ENCODE data around the gene TRIL. TPM values are rescaled to one million over a fixed set of nuclear protein-coding genes. Genes with fewer than 3 reads are reported as not detected.
A peak's percentile ranks its signal among the peaks of the same experiment; 100 is the strongest.

TRIL gene
- total and polyA plus RNA-seq, 11 donors: 0.53 to 7.0 (median 3.2) TPM

GRCh38 chr7:28999427-28999826 lies 41.3 kb upstream of the TRIL start:
- 79 to 93% (median 84%) methylated on average over 5 of the region's 5 CpGs for WGBS, 4 donors
- TF ChIP-seq CTCF (IDR thresholded peaks at IDR 0.05): no peak
- TF ChIP-seq POLR2A (IDR thresholded peaks at IDR 0.05): no peak
- H3K27me3 ChIP-seq: no peaks in the 10 kb centered on the region
- DNase-seq (no peak), ATAC-seq (peak in 2 of 4 donors; percentile 34 to 38)
- no peak overlapping the region for H3K4me3 ChIP-seq
- H3K36me3 ChIP-seq: no peaks in the 10 kb centered on the region
- no peaks in the 10 kb centered on the region for H3K9me3 ChIP-seq
- H3K4me1 ChIP-seq: peaks cover 3 to 47% (median 24%) of the 10 kb centered on the region in 12 donors
- intact Hi-C loops (cut with DNase I): no loop called here
- H3K27ac ChIP-seq: peak overlapping the region in 3 of 12 donors; percentile 17 to 61 (median 50)

- DNase-seq (peak in 1 of 5 donors; percentile 39), ATAC-seq (peak; percentile 12 to 83 (median 63))
- WGBS, 4 donors: 14 to 37% (median 20%) methylated on average over 4 of the region's 4 CpGs
- Histone ChIP-seq H3K4me1 (peaks cover 3 to 47% (median 24%) of the 10 kb centered on the region in 12 donors), H3K27me3 (no peaks in the 10 kb centered on the region), H3K4me3 (no peak overlapping the region), H3K9me3 (no peaks in the 10 kb centered on the region), H3K27ac (peak overlapping the region in 8 of 12 donors; percentile 4 to 61 (median 45)), H3K36me3 (no peaks in the 10 kb centered on the region)
- TF ChIP-seq CTCF (IDR thresholded peaks at IDR 0.05) (no peak), POLR2A (IDR thresholded peaks at IDR 0.05) (no peak)
- intact Hi-C loops (cut with DNase I): no loop called here
Observed at GRCh38 chr7:28998105-28998504, 40.0 kb upstream of the TRIL start.

GRCh38 chr7:28996836-28997235 lies 38.7 kb upstream of the TRIL start:
- intact Hi-C loops (cut with DNase I): no loop called here
- Histone ChIP-seq H3K4me1 (peaks cover 3 to 47% (median 24%) of the 10 kb centered on the region in 12 donors), H3K4me3 (no peak overlapping the region), H3K9me3 (no peaks in the 10 kb centered on the region), H3K27me3 (no peaks in the 10 kb centered on the region), H3K36me3 (no peaks in the 10 kb centered on the region), H3K27ac (peak overlapping the region in 2 of 12 donors; percentile 18 to 35)
- ATAC-seq (peak in 2 of 4 donors; percentile 44 to 56), DNase-seq (no peak)
- WGBS, 4 donors: 44 to 65% (median 51%) methylated on average over 6 of the region's 6 CpGs
- TF ChIP-seq CTCF (IDR thresholded peaks at IDR 0.05) (no peak), POLR2A (IDR thresholded peaks at IDR 0.05) (no peak)

- Histone ChIP-seq H3K4me3 (no peak overlapping the region), H3K36me3 (no peaks in the 10 kb centered on the region), H3K4me1 (peaks cover 2 to 47% (median 29%) of the 10 kb centered on the region in 12 donors), H3K27me3 (no peaks in the 10 kb centered on the region), H3K27ac (no peak overlapping the region), H3K9me3 (no peaks in the 10 kb centered on the region)
- 91 to 97% (median 94%) methylated on average over 4 of the region's 4 CpGs for WGBS, 4 donors
- intact Hi-C loops (cut with DNase I): no loop called here
- no peak for DNase-seq
- TF ChIP-seq CTCF (IDR thresholded peaks at IDR 0.05) (no peak), POLR2A (IDR thresholded peaks at IDR 0.05) (no peak)
- no peak for ATAC-seq
Observed at GRCh38 chr7:28993371-28993770, 35.2 kb upstream of the TRIL start.
